Measurements from ENCODE around the gene PSMB10.

Gene PSMB10

DNA sequence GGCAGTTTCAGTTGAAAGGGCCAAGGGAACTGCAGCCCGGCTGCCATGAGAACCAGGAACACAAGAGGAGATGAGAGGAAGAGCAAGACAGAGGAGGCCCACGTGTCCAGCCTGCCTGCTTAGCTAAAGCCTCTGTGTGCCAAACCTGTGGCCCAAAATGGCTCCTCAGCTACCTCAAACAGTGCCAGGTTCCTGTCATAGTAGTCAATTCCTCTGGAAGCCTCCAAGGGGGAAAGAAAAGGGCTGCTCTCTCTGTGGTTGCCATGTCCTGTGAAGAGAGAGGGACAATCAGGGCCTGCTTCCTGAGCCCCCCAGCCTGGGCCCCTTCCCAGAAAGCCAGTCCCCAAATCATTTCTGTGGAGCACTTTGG, 26.6 kb upstream of the PSMB10 start:
- DNase-seq = no peak

DNA sequence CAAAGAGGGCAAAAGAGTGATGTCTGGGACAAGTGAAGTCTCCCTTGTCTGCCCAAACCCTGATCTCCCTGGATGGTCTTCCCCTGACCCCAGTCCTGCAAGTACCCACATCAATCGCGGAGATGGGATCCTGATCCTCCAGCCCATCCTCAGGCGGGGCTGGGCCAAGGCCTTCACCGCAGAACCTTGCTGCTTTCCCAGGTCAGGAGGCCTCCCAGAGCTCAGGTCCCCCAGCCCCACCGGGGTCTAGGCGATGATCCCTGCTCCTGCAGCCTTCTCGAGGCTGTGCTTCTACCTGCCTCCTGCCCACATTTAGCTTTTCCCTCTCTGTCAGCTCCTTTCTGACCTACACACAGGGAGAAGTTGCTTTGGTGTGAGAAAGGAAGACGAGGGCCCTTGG, 25.5 kb upstream of the PSMB10 start:
- DNase-seq = no peak

DNA sequence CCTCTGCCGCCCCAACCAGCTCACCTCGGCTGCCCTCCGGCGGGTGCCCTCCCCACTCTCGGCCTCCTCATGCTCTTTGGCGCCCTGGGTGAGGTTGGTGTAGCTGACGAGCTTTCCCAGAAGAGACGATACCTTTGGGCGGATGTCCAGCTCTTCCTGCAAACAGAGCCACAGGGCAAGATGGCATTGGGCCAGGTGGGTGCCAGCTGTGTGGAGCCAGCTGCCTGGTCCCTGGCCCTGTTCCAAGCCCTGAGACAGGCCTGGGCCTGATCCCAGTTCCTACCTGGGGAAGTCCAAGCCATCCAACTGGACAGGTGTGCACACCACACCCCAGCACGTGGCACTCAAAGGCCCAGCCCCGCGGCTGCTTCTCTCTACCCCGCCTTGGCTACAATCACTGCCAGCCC, 24.9 kb upstream of the PSMB10 start:
- DNase-seq = no peak

DNA sequence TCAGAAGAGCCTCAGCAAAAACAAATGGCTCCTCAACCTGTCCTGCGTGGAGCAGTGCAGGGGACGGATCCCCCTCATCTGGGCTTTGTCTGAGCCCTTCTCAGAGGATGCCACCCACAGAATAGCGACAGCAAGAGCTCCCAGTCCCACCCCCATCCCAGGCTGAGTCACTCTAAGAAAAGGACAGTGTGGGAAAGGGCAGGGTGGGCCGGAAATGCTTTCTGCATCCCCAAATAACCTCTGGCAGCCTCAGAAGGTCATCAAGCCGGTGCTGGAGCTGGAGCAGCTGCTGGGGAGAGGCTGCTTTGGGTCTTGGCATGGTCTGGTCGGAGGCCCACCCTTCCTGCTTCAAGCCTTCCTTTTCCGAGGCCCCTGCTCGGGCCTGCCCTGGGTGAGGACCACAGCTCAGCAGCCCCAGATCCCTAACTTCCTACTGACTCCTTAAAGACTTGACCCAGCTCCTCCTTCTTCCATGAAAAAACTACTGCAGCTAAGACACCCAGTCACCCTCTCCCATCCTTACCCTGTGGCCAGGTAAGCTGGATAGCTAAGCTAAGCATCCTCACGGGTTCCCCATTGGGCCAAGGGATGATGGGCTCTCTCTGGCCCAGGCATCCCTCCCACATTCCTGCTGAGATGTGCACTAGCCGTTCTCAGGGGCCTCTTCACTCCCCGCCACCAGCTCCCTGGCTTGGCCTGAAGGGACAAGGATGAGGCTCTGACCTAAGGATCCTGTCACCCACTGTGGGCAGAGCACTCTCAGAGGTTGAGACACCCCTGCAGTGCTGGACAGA, 23.1 kb upstream of the PSMB10 start:
- no peak for DNase-seq

DNA sequence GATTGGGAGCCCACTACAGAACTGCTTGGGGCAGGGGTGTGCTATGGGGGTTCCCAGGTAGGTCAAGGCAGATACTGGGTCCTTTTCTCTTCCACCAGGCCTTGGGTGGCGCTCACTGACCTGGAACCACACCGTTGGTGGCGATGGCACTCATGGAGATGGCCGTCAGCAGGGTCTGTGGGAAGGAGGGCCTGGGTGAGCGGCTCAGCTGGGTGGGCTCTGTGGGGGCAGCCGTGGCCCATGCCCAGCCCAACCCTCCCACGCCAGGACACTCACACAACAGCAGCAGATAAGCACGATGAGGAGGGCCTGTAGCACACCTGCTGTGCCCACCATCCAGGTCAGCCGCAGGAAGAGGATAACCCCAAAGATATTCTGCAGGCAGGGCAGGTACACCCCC, 21.0 kb upstream of the PSMB10 start:
- DNase-seq = no peak

DNA sequence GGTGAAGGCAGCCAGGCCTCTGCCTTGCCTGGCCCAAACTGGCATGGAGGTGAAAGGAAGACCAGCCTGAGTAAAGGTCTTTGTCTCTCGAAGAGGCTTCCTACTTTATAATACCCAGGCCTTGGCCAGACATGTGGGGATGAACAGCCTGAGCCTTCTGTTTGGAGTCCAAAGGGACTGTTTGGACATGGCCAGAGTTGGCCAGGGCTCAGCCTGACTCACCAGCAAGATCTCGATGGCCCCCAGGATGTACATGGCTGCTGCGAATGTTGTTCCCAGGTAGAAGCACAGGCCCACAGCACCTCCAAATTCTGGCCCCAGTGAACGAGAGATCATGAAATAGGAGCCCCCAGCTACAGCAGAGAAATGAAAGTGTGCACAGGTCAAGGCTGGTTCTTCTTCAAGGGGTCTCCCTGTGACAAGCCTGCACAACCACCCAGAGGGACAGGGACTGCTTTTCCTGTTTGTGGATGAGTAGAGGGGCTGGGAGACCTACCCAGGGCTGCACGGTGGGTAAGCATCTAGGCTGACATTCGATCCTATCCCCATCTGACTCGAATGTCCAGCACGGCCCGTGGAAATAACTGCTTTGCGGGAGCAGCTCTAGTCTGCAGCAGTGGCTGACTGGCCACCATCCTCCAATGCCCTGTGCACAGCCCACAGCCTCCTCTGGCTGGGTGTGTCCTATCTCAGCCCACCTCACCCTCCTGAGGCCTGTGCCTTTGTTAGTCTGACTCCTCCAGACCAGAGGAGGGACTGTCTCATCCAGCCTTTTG, 18.0 kb upstream of the PSMB10 start:
- no peak for DNase-seq

DNA sequence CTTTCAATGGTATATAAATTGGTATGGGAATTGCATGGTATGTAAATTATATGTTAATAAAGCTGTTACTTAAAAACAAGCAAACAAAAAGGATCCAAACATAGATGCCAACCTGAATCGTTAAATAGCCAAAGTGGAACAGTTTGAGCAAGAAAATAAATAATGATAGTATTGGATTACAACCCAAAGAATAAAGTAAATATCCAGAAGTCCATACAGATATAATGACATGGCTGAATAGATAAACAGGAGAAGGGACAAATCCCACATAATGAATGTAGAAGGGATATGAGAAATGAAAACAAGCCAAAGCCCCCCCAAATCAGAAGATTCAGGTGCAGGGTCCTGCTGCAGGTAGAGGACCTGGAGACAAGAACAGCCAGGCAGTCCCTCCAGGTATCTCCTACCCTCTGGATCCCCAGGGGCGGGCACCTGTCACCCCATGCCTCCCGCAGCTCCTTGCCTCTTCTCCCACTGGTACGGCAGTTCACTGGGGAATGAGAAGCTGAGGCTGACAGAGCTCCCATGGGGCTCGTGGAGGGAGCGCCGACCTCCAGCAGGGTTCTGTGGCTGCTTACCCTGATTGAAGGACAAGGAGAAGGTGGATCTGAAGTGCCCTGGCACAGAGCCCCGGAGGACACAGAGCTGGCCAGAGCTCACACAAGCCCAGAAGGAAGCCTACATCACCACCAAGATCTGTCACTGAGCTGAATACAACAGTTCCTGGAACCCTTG, 17.2 kb upstream of the PSMB10 start:
- no peak for DNase-seq

DNA sequence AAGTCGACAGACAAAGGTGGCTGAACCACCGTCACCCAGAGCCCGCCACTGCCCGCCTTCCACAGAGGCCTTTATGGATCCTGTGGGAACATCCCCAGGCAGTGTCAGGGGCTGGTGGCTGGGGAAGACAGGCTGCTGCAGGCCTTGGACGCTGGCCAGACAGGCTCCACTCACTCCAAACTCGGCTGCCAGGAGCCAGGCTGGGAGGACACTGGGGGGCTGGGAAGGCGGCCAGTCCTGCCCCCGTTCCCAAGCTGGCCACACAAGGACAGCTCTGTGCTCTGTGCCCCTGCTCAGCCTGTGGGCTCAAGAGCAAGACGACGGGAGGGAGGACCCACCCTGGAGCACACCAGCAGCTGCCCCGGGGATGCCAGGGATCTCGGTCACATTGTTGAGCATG, 14.8 kb upstream of the PSMB10 start:
- no peak for DNase-seq

DNA sequence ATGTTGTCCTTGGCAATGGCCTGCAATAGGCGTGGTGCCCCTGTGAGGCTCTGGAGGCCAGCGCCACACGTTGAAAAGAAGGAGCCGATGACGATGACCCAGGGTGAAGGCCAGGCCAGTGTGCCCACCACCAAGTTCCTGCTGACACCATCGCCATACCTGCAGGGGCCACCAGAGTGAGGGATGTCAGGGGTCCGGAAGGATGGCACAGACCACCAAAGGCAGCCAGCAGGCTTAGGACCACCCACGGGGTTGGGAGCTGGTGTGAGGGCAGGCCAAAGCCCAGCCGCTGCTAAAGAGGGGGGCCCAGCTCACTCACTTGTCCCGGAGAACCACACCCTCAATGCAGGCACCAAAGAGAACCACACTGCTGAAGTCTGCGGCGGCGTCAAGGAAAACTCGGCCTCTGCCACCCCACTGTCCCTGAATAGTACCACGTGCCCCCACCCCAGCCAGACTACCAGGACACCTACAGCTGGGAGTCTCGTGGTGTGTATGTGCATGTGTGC, 13.7 kb upstream of the PSMB10 start:
- DNase-seq = no peak

DNA sequence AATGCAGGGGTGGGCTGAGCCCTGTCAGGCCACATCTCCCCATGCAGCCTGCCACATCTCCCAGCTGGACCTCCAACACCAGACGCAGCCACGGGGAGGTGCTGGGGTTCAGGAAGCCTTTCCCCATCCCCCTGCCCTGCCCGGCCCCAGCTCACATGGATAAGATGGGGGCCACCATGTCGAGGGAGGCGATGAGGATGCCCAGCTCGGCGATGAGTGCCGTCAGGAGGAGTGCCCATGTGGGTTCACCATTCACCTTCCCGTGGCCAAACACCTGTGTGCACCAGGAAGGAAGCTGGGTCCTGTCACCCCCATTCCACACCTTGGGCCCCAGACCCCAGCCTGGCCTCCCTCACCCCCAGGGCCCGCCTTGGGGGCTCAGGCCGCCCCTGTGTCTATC, 13.0 kb upstream of the PSMB10 start:
- DNase-seq = no peak

DNA sequence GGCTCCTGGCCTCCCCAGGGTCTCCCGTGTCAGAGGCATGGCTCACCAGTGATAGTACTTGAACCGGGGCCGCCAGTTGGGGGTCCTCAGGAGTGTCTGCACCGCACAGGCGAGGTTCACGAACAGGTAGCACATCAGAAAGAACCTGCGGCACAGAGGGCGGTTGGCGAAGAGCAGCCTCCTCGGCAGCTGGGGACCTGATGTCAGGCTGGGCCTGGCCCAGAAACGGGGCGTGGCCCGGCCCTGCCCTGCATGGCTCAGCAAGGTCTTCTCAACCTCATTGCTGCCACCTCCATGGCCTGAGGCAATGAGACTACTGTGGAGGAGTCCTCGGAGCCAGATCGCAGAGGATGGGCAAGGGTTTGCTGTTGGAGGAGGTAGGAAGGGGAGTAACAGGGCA, 11.4 kb upstream of the PSMB10 start:
- no peak for DNase-seq

DNA sequence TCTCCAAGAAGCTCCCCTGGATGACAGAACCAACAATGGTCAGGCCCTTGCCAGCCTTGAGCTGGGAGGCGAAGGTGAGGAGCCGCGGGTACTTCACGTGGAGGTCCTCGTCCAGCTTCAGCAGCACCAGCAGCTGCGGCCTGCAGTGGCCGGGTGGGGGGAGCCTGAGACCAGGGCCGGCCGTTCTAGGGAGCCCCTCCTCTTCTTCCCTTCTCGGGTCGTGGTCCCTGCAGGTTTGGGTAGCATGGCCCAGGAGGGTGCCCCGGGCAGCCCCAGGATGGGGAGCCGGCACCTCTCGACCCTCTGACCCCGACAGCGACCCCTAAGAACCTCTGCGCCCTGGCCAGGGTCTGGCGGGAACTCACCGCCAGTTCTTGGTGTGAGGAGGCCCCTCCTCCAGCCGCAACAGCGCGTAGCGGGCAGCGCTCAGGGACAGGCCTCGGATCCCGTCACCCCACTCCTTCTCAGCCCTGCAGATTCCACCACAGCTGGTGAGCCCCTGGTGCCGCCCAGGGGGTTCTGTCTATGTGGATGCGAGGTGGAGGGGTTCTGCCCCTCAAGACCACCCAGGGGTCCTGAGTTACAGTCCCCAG, 10.4 kb upstream of the PSMB10 start:
- no peak for DNase-seq

DNA sequence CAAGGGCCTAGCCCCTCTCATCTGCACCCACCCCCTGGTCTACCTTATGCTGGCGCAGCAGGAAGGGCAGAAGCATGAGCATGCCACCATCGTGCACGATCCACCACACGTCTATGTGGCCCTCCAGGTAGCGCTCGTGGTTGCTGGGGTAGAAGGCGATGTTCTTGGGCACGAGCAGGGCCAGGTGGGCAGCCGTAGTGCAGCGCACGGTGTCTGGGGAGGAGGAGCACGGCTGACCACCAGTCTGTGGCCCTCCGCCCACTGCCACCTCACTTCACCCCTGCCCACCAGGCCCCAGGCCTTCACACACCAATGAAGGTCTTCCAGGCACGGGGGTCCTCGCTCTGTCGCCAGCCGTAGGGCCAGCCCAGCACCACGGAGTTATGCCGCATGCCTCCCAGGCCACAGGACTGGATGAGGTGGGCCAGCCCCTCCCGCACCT, 9.5 kb upstream of the PSMB10 start:
- no peak for DNase-seq

DNA sequence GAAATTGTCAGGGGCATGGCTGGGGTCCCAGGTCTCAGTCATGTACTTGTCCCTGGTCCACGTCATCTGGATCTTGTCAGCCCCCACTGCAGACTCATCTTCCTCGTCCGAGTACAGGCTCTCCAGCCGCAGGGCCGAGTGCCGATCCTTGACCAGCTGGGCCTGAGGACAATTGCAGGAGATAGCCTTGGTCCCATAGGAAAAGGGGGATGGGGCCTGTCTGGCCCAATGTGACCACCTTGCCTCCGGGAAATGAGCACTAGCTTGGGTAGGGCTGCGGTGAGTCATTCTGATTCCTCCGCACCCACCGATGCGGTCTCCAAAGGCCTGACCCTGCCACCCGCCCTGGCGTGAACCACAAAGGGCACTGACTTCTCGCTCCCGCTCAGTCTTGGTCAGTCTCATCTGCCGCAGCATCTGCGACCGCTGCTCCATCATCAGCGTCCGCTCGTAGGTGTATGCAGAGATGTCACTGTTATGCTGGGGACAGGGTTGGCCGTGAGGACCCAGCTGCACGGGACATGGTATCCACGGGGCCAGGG, 8.8 kb upstream of the PSMB10 start:
- no peak for DNase-seq

DNA sequence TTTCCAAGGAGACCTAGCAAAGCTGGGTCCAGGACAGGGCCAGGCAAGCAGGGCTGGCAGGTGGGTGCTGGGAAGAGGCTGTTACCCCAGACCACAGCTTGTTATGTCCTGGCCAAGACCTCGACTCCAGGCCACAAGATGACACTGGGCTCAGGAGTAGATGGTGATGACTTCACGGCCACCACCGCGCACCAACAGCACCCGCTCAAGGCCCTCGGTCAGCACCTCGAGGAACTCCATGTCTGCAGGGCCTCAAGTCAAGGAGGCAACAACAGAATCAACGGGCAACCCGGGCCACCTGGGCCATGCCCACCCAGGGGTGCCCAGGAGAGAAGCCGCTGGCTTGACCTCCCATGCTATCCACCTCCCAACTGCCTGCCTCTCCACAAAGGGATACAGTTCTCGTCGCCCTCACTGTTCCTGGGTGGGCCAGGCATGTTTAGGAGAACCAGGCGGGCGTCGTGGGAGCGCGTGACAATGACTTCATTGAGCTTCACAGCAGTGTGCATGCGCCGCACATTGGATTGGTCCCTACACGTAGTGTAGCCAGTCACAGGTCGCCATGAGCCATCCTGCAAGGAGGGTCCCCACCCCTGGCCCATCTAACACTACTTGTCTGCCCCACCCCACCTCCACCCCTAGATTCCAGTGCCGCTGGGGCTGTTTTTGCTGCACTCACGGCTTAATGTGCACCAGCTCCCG, 8.2 kb upstream of the PSMB10 start:
- DNase-seq = no peak

DNA sequence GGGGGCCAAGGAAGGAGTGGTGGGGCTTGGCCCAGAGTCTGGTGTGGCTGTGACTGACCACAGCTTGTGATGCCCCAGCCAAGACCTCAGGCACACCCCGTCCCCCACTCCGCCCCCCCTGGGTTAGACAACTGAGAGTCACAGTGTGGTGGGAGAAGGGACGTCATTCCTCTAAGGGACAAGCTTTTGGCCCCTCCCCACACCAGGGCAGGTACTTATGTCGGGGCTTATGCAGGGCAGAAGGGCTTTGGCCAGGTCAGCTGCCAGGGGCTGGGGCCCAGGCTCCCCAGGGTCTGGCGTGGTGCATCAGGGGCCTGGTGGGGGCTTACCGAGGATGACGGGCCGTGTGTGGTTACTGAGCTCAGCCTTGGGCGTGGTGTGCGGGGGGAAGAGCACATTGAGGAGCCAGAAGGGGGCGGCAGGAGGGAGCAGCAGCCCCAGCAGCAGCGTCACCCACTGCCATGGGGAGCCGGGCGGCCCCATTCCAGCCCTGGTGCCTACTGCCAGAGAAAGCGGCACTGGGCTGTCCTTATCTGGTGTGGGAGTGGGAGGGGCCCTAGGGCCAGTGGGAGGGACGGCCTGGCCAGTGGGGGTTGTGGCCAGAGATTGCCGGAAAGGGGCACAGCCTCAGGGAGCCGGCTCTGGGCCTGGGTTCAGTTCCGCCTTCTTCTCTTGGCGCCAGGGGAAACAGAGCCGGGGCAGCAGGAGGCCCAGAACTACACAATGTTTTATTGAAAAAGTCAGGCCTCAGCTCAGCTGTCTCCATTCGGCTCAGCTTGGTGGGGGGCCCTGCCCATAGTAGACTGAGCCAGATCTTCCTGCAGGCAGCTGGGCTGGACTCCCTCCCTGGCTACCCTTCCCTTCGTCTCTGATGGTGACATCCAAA, 7.2 kb upstream of the PSMB10 start, which contains the start of gene LCAT:
Gene LCAT (minus strand): TSS at position 502 of the 886 bp plus-strand sequence. CDS start 19 bp downstream, at position 483.
- no peak for DNase-seq

DNA sequence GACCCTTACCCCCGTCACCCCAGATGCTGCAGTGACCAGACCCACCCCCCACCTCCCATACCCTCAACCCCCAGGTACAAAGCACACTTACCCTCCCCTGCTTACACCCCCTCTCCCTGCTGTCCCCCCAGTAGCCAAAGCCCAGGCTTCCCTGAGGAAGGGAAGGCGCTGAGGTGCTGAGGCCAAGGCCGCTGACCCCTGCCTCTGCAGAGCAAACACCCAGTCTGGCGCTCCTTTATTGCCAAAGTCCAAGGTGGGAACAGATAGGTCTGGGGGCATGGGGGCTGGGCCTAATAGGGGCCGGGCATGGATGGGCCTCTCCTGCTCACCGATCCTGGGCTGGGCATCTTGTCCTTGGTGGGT, 6.6 kb upstream of the PSMB10 start:
- DNase-seq = no peak

DNA sequence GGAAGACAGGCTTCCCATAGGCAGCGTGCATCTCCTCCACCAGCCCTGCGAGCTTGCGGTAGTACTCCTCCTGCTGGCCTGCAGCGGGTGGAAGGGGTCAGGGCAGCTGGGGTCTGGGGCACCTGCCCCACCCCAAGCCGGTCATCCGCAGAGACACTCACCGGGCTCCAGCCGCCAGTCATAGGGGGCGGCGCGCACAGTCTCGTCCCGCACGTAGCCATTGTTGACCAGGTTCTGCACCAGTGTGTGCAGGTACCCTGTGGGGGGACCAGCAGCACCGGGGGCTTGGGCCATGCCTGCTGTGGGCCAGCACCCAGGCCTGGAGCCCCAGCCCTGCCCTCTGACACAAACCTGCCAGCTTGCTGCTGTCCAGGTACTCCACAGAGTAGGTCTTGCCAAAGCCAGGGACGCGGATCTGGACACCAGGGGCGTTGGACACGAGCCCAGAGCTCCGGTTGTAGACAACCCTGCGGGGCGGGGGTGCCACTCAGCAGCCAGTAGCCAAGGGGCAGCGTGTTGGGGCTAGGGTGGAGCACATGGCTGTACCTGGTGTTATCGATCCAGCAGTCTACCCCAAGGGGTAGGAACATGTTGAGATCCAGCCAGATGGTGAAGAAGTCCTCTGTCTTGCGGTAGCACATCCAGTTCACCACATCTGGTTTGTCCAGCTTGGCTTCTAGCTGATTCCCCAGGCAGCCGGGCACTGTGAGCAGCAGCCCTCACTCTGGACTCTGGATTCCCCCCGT, 6.0 kb upstream of the PSMB10 start:
- DNase-seq = no peak

DNA sequence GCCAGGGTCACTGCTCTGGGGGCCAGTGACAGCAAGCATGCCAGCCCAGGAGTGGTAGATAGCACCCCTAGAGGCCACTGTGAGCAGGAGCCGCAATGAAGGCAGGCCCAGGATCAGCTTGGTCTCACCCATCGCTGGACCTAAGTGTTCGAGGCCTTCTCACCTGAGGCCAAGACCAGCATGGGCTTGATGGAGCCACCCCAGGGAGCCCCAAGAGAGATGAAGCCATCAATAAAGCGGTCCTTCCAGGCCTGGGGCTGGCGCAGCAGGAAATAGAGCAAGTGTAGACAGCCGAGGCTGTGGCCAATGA, 5.5 kb upstream of the PSMB10 start:
- no peak for DNase-seq

DNA sequence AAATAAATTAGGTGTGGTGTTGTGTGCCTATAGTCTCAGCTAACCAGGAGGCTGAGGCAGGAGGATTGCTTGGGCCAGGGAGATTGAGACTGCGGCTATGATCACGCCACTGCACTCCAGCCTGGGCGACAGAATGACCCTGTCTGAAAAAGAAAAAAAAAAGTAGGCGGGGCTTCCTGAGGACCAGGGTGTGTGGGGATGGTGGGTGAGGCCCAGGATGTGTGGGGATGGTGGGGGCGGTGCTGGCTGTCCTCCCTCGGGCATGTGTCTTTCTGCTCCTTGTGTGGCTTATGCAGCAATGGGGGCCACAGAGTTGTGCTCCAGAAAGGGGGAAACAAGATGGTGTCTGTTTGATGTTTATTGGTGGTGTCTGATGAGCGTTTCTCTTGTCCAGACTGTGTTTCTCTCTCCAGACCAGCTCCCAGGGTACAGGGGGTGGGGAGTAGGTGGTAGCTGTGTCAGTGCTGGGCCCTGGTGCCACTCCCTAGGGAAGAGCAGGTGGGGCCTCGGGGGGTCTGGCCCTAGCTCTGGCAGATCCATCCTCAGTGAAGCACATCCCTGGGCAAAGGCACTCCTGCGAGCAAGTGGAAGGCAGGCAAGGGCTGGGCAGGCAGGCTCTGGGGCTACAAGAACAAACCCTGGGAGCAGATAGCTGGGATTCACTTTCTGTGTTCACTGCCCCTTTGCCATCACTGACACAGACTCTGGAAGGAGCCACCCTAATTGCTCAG, 5.0 kb upstream of the PSMB10 start:
- DNase-seq = no peak

All from NCI-H1048 (cell line).